ENCODE data around the gene EBLN2.
A peak's percentile ranks its signal among the peaks of the same experiment; 100 is the strongest.

The EBLN2 gene

DNA sequence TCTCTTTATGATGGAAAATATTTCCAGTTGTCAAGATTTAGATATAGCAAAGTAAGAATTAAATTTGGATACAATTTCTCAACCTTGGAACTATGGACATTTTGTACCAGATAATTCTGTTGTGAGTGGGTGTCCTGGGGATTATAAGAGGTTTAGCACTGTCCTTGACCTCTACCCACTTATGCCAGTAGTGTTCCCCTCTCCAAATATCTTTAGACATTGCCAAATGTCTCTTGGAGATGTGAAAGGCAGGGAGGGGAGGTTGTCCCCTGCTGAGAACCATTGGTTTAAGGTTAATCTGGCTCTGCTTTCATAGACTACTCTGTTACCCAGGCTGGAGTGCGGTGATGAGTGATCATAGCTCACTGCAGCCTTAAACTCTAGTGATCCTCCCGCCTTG, at the start of gene EBLN2:
EBLN2 (plus strand) TSS at position 244 of the 400 bp plus-strand sequence. CDS start 423 bp downstream, outside the sequence.
- DNase-seq: no peak

DNA sequence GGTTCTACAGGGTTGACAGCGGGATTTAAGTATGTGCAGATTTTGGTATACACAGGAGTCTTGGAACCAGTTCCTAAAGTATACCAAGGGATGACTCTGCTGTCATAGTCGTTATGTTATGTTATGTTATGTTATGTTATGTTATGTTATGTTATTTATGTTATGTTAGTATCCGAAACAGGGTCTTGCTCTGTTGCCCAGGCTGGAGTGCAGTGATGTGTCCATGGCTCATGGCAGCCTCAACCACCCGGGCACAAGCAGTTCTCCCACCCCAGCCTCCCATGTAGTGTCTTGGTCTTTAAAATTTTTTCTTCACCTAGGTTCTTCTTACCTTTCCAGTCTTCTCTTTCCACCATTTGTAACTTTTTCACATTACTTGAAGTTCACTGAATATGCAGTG, 43.2 kb upstream of the EBLN2 start:
- no peak for DNase-seq

DNA sequence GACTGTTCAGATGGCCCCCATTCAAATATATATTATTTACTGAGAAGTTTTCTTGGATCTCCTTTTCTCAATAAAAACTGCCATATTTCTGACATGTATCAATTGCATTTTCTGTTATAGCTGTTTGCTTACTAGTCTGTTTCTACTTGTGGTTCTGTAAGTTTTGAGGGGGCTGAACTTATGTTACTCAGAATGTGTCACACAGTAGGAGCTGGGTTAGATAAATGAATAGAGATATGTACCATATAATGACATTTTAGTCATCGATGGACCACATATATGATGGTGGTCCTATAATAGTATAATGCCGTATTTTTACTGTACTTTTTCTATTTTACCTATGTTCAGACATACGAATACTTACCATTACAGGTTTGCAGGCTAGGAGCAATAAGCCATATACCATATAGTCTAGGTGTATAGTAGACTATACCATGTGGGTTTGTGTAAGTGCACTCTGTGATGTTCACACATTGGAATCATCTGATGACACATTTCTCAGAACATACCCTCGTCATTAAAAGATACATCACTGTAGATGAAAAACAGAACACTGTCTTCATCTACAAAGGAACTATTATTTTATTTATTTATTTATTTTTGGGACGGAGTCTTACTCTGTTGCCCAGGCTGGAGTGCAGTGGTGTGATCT, 42.5 kb upstream of the EBLN2 start:
- DNase-seq: no peak

DNA sequence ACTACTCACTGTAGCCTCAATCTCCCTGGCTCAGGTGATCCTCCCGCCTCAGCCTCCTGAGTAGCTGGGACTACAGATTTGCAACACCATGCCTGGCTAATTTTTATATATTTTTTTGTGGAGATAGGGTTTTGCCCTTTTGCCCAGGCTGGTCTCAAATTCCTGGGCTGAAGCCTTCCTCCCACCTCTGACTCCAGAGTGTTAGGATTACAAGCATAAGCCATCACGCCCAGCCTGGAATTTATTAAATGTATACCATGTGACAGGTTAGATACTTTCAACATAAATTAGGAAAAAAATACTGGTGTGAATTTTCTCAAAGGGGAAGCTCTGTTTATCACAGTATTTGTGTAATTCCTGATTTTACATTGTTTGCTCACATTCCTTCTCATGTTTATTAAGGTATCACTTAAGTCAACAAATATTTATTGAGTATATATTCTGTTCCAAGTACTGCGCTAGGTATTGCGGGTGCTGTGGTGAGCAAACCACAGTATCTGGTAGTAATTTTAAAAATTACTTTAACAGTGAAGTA, 40.1 kb upstream of the EBLN2 start:
- no peak for DNase-seq

DNA sequence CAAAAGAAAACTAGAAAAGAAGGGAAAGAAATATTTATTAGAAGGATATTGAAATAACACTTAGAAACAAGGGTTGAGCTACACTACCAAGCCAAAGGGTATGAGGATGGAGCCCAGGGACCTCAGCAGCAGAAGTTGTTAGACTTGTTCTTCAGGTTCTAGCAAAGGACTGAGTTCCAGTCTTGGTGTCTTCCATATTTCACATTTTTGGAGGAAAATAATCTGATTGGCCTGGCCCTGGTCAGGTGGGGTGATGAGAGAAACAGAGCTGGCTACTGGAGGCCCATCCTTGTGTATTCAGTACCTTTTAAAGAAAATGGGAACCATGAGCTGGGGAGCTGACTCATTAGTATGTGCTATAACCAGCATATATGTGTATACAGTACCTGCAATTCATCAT, 36.6 kb upstream of the EBLN2 start:
- no peak for DNase-seq

DNA sequence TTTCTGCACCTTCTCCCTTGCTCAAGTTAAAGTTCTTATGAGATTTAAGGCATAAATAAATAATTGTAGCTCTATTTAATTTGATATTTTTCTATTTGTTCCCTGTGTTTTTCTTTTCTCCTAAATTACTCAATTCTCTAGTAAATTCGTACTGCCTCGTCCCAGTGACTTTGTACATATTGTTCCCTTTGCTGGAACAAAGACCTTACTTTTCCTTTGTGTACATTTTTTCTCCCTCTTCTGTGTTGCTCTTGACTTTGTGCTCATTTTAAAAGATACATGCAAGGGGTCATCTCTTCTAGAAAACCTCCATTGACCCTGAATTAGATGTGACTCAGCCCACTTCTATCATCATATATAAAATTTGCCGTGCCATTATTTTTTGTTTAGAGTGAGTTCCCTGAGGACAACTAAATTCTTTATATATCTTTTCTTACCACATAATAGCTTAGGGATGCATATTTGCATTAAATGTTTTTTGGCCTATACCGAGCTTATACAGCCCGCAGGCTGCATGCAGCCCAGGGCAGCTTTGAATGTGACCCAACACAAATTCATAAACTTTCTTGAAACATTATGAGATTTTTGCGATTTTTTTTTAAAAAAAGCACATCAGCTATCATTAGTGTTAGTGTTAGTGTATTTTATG, 35.2 kb upstream of the EBLN2 start:
- DNase-seq: peak; percentile 60

DNA sequence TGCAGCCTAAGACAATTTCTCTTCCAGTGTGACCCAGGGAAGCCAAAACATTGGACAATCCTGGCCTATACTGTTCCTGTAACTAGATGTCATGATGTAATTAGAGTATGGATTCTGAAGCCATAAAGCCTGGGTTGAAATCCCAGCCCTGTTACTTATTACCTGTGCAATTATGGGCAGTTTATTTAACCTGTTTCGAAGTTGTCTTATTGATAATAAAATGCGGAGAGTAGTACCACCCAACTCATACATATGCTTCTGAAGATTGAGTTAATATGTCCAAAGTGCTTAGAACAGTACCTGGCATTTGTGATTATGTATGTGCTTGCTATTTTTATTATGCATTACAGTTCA, 34.7 kb upstream of the EBLN2 start:
- no peak for DNase-seq

DNA sequence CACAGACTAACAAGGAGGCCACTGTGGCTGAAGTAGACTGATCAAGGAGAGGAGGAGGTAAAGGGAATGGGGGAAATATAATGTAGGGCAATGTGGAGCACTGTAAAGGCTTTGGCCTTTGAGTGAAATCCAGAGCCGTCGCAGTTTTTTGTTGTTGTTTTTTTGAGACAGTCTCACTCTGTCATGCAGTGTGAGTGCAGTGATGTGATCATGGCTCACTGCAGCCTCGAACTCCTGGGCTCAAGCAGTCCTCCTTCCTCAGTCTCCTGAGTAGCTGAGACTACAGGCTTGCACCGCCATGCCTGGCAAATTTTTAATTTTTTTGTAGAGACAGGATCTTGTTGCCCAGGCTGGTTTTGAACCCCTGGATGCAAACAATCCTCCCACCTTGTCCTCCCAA, 32.7 kb upstream of the EBLN2 start:
- DNase-seq: no peak

DNA sequence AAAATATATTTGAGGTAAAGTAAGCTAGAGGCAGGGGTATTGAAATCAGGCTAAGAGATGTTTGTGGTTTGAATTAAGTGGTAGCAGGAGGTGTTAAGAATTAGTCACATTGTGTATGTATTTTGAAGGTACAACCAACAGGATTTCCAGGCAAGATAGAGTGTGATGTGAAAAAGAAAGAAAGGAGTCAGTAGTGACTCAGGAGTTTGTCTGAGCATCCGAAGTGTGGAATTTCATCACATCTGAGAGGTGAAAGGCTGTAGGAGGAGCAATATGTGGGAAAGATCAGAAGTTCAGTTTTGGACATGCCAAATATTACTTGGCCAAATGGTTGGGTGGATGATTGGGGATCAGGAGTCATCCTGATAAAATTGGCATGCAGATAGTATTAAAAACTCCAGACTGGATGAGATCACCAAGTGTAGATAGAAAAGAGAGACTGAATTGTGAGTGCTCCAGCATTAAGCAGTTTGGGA, 32.1 kb upstream of the EBLN2 start:
- no peak for DNase-seq

DNA sequence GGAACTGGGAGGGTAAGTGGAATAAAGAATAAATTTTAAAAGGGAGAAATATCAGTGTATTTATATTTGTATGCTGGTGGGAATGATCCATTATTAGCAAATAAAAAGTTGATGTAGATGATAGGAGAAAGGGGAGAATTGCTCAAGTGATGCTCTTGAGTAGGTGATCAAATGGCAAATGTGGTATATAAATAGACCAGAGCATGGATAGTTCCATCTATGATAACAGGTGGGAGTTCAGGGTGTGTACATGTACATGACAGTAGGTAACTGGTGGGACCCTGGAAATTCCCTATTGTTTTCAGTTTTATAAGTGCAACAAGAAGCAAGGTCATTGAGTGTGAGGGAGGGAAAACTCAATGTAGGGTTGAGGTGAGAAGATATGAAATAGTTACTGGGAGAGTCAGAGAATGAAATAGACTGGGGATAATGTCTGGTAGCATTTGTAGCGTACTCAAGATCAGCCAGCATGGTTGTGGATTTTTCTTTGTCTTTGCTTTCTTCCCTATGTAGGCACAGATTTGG, 31.3 kb upstream of the EBLN2 start:
- no peak for DNase-seq

DNA sequence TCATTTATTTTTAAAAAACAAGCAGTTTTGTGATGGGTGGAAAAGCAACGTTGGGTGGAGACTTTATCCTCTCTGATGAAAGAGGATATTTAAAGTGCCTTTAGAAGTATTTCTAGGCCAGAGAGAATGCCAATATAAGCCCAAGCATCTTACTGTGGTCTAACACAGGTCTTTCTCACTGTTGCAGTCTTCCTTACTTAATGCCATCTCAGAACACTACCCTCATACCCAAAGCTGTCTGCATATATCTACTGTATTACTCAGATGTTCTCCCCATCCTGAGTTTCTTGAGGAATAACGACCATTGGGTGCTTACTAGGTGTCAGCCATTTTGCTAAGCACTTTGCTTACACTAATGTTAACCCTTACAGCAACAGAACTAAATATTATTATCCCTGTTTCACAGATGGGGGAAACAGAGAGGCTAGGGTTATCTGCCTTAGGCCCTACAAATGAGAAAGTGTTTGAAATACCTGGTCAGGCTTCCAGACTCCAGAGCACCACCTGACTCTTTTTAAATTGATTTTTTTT, 29.8 kb upstream of the EBLN2 start:
- no peak for DNase-seq

DNA sequence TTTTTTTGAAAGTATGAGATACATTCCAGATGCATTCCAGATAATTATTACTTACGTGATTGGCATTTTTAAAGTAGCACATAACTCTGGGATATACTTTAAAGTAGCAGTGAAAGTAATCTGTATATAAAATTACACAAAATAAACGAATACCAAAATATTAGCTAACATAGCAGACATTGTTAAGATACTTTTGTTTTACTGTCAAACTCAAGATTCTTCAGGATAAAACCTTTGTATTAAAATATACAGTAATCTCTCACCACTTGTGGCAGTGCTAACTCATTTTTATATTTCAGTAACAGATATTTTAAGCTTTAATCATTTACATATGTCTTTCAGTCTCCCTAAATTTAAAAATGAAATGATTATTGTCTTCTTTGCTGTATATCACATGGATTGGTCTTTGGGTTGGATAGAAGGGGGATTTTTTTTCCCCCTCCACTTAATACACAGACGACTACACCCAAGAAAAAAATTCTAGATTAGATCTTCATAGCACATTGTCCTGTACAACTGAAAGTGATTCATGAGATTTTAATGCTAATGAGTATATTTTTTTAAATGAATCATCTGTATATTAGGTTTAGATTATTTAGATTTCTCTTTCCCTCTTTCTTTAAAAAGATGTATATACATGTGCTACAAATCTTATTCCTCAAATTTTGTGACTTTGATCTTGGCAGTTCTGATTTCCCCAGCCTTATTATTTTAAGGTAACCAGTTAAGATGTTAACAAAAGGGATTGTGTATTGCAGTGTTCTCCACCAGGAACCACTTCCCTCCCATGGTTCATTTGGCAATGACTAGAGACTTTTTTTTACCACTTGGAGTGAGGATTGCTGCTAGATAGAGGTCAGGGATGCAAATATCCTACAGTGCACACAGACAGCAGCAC, 24.5 kb upstream of the EBLN2 start:
- no peak for DNase-seq

DNA sequence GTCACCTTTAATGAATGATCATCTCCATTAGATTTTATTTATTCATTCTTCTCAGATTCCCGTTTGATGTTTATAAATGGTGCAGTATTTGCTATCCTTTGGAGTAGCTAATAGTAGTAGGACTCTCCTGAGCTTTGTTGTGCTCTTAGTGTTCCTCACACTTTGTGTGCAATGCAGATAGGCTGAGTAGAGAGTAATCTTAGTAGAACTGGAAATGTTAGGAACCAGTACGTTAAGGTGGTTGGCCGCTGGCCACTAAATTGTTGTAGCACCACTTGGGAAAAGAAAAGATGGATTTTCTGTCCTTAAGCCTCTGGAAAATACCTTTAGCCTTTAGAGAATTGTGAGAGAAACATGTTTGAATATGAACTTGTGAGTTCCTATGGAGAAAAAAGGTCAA, 19.9 kb upstream of the EBLN2 start:
- no peak for DNase-seq

DNA sequence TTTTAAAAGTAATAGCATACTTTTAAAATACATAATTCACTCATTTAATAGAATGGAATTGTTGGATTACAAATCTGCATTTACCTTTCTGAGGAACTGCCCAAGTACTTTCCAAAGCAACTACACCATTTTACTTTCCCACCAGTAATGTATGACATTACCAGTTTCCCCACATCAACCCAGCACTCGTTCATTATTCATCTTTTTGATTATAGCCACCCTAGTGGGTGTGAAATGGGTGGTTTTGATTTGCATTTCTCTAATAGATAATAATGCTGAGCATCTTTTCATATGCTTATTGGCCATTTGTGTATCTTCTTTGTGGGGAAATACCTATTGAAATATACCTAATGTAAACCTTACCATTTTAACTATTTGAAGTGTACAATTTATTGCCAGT, 18.0 kb upstream of the EBLN2 start:
- DNase-seq: no peak

DNA sequence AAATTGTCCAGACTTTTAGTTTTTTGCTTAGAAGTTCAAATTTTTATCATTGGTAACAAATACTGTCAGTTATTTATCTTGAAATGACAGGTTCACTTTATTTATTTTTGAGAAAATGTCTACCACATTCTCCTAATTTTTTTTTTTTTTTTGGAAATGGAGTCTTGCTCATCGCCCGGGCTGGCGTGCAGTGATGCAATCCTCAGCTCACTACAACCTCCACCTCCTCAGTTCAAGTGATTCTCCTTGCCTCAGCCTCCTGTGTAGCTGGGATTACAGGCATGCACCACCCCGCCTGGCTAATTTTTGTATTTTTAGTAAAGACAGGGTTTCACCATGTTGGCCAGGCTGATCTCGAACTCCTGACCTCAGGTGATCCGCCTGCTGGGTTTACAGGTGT, 16.1 kb upstream of the EBLN2 start:
- DNase-seq: no peak

DNA sequence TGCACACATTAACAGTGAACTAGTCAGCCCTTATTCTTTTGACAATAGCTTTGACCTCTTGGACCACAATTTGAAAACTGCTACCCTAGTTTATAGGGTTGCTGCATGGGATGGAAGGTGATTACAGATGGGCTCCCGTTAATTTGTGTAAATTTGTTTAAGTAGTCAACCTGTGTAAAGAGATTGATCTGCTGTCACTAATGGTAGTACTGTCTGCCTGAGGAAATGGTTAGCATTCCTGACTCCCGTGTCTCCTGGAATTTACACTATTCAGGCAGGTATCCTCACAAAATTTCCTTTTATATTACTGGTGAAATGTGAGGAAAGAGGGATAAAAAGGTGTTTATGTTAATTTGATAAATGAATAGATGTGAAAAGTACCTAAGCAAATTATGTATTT, 15.3 kb upstream of the EBLN2 start:
- DNase-seq: no peak

DNA sequence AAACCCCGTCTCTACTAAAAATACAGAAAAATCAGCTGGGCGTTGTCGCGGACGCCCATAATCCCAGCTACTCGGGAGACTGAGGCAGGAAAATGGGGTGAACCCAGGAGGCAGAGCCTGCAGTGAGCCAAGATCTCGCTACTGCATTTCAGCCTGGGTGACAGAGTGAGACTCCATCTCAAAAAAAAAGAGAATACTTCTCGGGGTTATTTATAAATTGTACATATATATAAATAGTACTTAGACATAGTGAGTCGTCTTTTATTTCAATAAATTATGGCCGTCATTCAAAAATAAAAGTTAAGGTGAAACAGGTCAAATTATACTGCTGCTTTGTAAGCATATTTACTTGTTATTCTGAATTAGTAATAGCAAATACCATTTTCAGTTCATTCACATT, 12.1 kb upstream of the EBLN2 start:
- DNase-seq: no peak

DNA sequence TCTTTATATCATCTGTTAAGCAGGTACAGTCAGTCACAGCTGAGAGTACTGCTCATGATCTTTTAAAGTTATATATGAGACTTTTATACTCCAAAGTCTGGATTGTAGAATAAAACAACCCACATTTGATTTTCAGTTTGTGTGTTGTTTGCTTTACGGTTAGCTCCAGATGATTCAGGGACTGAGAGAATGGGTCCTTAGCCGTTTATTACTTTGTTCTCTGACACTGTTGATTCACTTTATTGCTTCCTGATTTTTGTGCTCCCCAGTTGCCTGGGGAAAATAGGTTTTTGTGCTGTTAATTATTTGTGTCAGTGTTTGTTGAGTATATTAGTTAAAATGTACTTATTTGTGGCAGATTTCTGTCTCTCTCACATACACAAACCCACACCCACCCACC, 8.6 kb upstream of the EBLN2 start:
- DNase-seq: no peak

DNA sequence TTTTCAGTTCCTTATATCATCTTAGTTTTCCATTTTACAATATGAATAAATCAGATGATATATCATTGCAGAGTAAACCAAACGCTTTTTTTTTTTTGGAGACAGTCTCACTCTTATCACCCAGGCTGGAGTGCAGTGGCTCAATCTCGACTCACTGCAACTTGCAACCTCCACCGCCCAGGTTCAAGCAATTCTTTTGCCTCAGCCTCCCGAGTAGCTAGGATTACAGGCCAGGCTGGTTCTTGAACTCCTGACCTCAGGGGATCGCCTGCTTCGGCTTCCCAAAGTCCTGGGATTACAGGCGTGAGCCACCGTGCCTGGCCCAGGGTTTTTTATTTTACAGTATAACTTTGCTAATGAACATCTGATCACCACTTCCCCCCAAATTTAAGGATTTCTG, 5.9 kb upstream of the EBLN2 start:
- DNase-seq: no peak

DNA sequence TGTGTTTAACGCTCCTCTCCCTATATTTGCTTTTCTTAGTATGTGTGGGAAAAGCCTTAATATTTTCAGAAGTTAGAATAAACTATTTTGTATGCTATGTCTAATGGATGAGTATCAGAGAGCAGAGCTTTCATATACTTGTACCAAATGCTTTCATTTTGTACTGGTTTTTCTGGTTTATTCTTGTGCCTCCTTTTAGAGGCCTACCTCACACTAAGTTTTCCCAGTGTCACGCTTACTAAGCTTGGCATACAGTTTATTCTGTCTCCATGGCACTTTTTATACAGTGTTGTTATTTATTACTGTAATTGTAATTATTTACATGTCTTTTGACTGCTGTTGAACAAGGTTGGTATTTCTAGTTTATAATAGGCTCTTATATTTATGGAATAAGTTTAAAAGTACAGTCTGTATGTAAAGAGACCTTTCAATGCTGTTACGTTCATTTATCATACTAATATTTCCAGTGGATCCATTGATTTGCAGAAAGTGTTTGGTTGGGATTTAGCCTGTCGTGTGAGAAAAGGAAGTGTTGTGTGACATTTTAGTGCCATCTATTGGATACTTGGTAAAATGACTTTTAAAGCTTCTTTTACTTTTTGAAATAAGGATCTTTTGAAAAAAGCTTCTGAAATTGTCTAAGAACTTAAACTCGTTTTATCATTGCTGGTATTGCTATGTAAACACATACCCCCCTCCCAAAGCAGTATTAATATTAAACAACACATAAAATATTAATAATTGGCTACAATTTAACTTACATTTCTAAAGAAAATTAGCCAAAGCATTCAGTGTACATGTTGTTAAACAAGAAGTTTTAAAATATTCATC, 5.2 kb upstream of the EBLN2 start:
- DNase-seq: peak; percentile 59

DNA sequence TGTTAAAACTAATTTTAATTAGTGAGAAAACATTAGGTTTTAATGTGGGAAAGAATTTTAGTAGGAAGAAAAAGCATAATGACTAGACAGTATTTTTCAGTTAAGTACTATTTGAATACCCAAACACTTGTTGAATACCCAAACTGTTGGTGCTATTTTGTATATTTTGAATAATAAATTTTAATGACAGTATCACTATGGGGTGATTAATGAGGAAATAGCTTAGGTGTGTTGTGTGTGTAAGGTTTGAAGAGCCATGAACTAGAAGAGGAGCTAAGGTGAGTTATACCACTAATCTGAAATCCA, 4.7 kb upstream of the EBLN2 start:
- no peak for DNase-seq

DNA sequence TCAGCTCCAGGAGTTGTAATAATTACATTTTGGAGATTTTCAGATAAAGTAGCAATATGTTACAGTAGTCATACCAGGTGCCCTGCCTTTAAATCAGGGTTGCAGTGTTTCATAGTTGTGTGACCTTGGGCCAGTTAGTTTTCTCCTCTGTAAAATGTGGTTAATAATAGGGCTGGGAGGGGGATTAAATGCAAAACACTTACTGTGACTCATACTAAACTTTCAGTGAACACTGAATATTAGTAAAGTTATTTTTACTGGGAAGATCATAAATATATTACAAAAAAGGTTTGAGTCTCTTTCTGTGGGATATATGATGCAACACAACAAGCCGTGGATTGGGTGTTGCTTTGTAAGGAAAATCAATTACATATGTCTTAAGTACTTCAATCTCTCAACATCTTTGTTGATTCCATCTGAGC, 1.1 kb upstream of the EBLN2 start:
- DNase-seq: no peak
